ENCODE measurements around the gene SLC16A12. TPM values are rescaled to one million over a fixed set of nuclear protein-coding genes. Genes with fewer than 3 reads are reported as not detected.

SLC16A12 gene
- total RNA-seq, 1 experiment from 2014 or later = 0.09 TPM

DNA sequence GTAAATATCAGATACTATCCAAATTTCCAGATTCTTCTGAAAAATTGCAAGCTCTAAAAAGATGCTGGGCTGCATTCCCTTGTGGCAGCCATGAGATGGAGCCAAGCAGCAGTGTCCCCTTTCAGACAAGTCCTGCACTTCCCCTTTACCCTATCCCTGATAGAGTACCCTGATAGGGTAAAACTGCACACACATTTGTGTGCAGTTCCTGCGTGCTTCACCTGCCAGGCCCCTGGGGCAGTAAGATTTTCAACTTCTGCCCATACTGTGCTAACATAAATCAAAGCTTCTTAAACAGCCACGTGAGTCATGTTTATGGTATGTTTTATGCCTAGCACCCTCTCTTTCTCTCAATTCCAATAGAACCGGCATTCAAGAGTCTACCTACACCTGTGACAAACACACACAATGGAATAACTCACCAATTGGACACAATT is 68.8 kb downstream of the SLC16A12 start:
- no peak overlapping the region for H3K4me3 Mint-ChIP-seq (ENCODE audit: unreplicated experiment)
- H3K27me3 Mint-ChIP-seq (ENCODE audit: insufficient read depth, unreplicated experiment) = no peaks in the 10 kb centered on the region
- peak; percentile 77 for DNase-seq (ENCODE audit: unreplicated experiment)
- BruUV-seq (replicated peaks) = no TSS peak
- no peaks in the 10 kb centered on the region for H3K36me3 Mint-ChIP-seq (ENCODE audit: insufficient read depth, unreplicated experiment)
- peak overlapping the region; percentile 68 for H3K27ac Mint-ChIP-seq (ENCODE audit: low read depth, unreplicated experiment)
- intact Hi-C loops (cut with micrococcal nuclease) = loop anchor here (1.0 kb wide), 1 partner anchor 98 kb away; no protein-coding TSS in a partner anchor
- no peaks in the 10 kb centered on the region for H3K9me3 Mint-ChIP-seq (ENCODE audit: unreplicated experiment)
- TF ChIP-seq, protein P1, sequence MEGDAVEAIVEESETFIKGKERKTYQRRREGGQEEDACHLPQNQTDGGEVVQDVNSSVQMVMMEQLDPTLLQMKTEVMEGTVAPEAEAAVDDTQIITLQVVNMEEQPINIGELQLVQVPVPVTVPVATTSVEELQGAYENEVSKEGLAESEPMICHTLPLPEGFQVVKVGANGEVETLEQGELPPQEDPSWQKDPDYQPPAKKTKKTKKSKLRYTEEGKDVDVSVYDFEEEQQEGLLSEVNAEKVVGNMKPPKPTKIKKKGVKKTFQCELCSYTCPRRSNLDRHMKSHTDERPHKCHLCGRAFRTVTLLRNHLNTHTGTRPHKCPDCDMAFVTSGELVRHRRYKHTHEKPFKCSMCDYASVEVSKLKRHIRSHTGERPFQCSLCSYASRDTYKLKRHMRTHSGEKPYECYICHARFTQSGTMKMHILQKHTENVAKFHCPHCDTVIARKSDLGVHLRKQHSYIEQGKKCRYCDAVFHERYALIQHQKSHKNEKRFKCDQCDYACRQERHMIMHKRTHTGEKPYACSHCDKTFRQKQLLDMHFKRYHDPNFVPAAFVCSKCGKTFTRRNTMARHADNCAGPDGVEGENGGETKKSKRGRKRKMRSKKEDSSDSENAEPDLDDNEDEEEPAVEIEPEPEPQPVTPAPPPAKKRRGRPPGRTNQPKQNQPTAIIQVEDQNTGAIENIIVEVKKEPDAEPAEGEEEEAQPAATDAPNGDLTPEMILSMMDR (IDR thresholded peaks at IDR 0.05; ENCODE audit: unreplicated experiment) = peak; percentile 43
- POLR2A ChIA-PET = interaction anchor here (0.9 to 3.2 kb wide), 14 partner anchors 8 to 244 kb away, joined by 3 to 48 read pairs (median 5); partner anchors contain the start of gene KIF20B
- H3K4me1 Mint-ChIP-seq (ENCODE audit: insufficient read depth, unreplicated experiment) = peaks cover 37% of the 10 kb centered on the region
- CTCF ChIA-PET = interaction anchor here (0.6 to 3.7 kb wide), 27 partner anchors 10 to 1036 kb away, joined by 3 to 65 read pairs (median 4); partner anchors contain the start of gene IFIT1

DNA sequence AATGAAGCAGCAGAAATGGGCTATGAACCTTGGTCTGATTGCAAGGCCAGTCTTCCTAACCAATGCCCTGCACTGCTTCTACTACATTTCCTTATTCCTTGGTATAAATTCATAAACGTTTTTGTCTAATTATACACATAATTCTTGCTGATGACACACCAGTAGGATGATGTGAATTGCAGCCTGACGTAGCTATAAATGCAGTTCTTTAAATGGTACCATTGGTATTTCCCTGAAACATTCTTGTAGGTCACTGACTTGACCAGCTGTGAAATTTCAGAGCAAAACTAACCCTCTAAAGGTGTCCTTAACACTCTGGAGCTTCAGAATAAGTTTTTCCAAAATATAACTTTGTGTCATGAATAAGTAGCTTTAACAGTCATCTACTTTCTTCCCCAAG is 70.2 kb downstream of the SLC16A12 start:
- intact Hi-C loops (cut with micrococcal nuclease) = no loop called here
- BruUV-seq (replicated peaks) = no TSS peak
- ChIA-PET CTCF (interaction anchor here (0.6 to 3.7 kb wide), 10 partner anchors 14 to 165 kb away, joined by 3 to 65 read pairs (median 6); no protein-coding TSS in a partner anchor), POLR2A (interaction anchor here (0.5 to 3.2 kb wide), 7 partner anchors 11 to 97 kb away, joined by 3 to 48 read pairs (median 8); no protein-coding TSS in a partner anchor)
- Mint-ChIP-seq H3K4me3 (ENCODE audit: unreplicated experiment) (no peak overlapping the region), H3K9me3 (ENCODE audit: unreplicated experiment) (no peaks in the 10 kb centered on the region), H3K27me3 (ENCODE audit: insufficient read depth, unreplicated experiment) (no peaks in the 10 kb centered on the region), H3K36me3 (ENCODE audit: insufficient read depth, unreplicated experiment) (no peaks in the 10 kb centered on the region), H3K4me1 (ENCODE audit: insufficient read depth, unreplicated experiment) (peaks cover 24% of the 10 kb centered on the region), H3K27ac (ENCODE audit: low read depth, unreplicated experiment) (no peak overlapping the region)
- no peak for DNase-seq (ENCODE audit: unreplicated experiment)
- TF ChIP-seq, protein P1 (IDR thresholded peaks at IDR 0.05; ENCODE audit: unreplicated experiment) = no peak

DNA sequence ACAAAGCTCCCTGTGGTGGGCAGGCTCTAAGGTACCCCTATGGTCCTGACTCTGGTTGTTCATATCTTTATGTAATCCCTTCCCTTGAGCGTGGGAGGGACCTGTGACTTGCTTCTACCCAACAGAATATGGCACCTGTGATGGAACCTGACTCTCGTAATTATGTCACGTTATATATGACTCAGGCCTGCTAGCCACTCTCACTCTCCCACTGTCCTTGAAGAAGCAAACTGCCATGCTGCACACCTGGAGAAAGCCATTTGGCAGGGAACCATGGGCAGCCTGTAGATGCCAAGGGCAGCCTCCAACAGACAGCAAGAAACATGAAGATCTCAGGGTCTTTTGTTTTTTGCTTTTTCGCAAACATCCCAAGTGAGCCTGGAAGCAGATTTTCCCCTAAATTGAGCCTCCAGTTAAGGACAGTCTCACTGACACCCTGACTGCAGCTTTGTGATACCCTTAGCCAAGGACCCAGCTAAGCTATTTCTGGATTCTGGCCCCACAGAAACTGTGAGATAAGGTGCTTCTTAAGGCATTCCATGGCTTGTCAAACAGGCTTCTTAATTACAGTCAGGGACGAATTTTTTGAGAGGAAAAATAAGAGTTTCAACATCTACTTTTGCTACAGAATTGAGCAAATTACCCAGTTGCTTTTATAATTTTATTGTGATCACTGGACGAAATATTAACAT is 71.4 kb downstream of the SLC16A12 start:
- H3K4me3 Mint-ChIP-seq (ENCODE audit: unreplicated experiment) = no peak overlapping the region
- no TSS peak for BruUV-seq (replicated peaks)
- TF ChIP-seq, protein P1 (IDR thresholded peaks at IDR 0.05; ENCODE audit: unreplicated experiment) = no peak
- H3K4me1 Mint-ChIP-seq (ENCODE audit: insufficient read depth, unreplicated experiment) = peaks cover 19% of the 10 kb centered on the region
- intact Hi-C loops (cut with micrococcal nuclease) = no loop called here
- H3K36me3 Mint-ChIP-seq (ENCODE audit: insufficient read depth, unreplicated experiment) = no peaks in the 10 kb centered on the region
- CTCF ChIA-PET = interaction anchor here (0.6 kb wide), 1 partner anchor 98 kb away, joined by 3 read pairs; no protein-coding TSS in a partner anchor
- no peak for DNase-seq (ENCODE audit: unreplicated experiment)
- POLR2A ChIA-PET = interaction anchor here (1.3 kb wide), 1 partner anchor 12 kb away, joined by 3 read pairs; no protein-coding TSS in a partner anchor
- H3K27ac Mint-ChIP-seq (ENCODE audit: low read depth, unreplicated experiment) = no peak overlapping the region
- H3K9me3 Mint-ChIP-seq (ENCODE audit: unreplicated experiment) = no peaks in the 10 kb centered on the region
- H3K27me3 Mint-ChIP-seq (ENCODE audit: insufficient read depth, unreplicated experiment) = no peaks in the 10 kb centered on the region

DNA sequence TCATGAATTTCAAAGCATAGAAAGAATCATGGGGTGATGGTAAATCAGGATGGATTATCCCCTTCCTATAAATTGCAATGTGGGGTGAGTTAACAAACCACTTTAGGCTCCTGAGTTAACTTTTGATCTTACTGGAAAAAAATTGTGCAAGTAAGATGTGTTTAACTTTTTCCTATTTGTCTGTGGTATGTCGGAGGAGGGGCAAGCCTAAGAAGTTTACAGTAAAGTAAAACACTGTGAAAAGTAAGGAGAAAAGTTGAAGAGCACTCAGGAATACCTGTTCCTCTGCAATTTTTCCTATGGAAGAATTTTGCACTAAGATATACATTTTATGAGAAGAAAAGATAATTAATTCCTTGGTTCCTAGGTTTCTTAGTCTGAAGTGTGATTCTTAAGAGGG is 76.6 kb downstream of the SLC16A12 start:
- H3K27ac Mint-ChIP-seq (ENCODE audit: low read depth, unreplicated experiment) = peak overlapping the region; percentile 37
- intact Hi-C loops (cut with micrococcal nuclease) = no loop called here
- H3K4me3 Mint-ChIP-seq (ENCODE audit: unreplicated experiment) = no peak overlapping the region
- no peak for DNase-seq (ENCODE audit: unreplicated experiment)
- H3K27me3 Mint-ChIP-seq (ENCODE audit: insufficient read depth, unreplicated experiment) = no peaks in the 10 kb centered on the region
- no peaks in the 10 kb centered on the region for H3K9me3 Mint-ChIP-seq (ENCODE audit: unreplicated experiment)
- ChIA-PET CTCF (interaction anchor here (0.6 to 0.8 kb wide), 2 partner anchors 23 to 232 kb away, joined by 3 to 4 read pairs; no protein-coding TSS in a partner anchor), POLR2A (interaction anchor here (0.9 to 3.8 kb wide), 6 partner anchors 8 to 243 kb away, joined by 3 to 23 read pairs (median 6); partner anchors contain the start of gene KIF20B)
- TF ChIP-seq, protein P1 (IDR thresholded peaks at IDR 0.05; ENCODE audit: unreplicated experiment) = no peak
- BruUV-seq (replicated peaks) = no TSS peak
- no peaks in the 10 kb centered on the region for H3K36me3 Mint-ChIP-seq (ENCODE audit: insufficient read depth, unreplicated experiment)
- peaks cover 27% of the 10 kb centered on the region for H3K4me1 Mint-ChIP-seq (ENCODE audit: insufficient read depth, unreplicated experiment)

All from MCF 10A (cell line).